Adipocyte (in vitro differentiated cells): ENCODE measurements around the gene TIMP2.

Experiments used
- DNase-seq: peaks from one replicate; pipeline ENCODE4 v3.0.0-alpha.2; 2015; ENCODE audit warnings: low read depth
- H3K27me3 ChIP-seq: replicated peaks from 2 replicates; pipeline ENCODE4 v1.7.0; 2013; ENCODE audit warnings: mild to moderate bottlenecking, low read length, moderate library complexity; ENCODE audit not compliant: control insufficient read depth, insufficient read depth
- H3K36me3 ChIP-seq: 2 replicates; pipeline ENCODE4 v1.7.0; 2013; ENCODE audit warnings: low read length, mild to moderate bottlenecking, moderate library complexity; ENCODE audit not compliant: control insufficient read depth, insufficient read depth, severe bottlenecking
- H3K4me1 ChIP-seq: 2 replicates; pipeline ENCODE4 v1.7.0; 2013; ENCODE audit warnings: mild to moderate bottlenecking, low read length, moderate library complexity; ENCODE audit not compliant: control insufficient read depth, insufficient read depth
- H3K4me3 ChIP-seq: 2 replicates; pipeline ENCODE4 v1.7.0; 2013; ENCODE audit warnings: mild to moderate bottlenecking, low read length, moderate library complexity
- H3K9ac ChIP-seq: 2 replicates; pipeline ENCODE4 v1.7.0; 2013; ENCODE audit warnings: mild to moderate bottlenecking, low read length, moderate library complexity
- H3K9me3 ChIP-seq: 2 replicates; pipeline ENCODE4 v1.7.0; 2013; ENCODE audit warnings: mild to moderate bottlenecking, low read length, moderate library complexity; ENCODE audit not compliant: control insufficient read depth

The TIMP2 gene

GRCh38 chr17:78817123-78817522 is 108.1 kb downstream of the TIMP2 start:
- no peak for DNase-seq
- H3K36me3 ChIP-seq = peaks cover 85% of the 10 kb centered on the region

DNA sequence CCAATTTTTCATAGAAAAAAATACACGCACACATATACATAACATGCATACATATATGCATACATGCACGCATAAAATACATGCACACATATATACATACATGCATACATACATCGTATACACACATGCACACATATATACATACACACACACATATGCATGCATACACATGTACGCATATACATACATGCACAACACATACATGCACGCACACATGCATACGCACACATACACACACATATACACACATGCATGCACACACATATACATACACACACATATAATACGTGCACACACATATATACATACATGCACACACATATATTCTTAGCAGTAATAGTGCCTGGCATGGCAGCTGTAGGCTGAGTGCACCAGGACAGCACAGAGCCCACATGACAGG is 109.5 kb downstream of the TIMP2 start:
- no peaks in the 10 kb centered on the region for H3K27me3 ChIP-seq
- DNase-seq = no peak
- peaks cover 10% of the 10 kb centered on the region for H3K4me1 ChIP-seq
- H3K36me3 ChIP-seq = peaks cover 89% of the 10 kb centered on the region
- no peak overlapping the region for H3K9ac ChIP-seq
- no peak overlapping the region for H3K4me3 ChIP-seq
- no peaks in the 10 kb centered on the region for H3K9me3 ChIP-seq

More at GRCh38 chr17:78817123-78817522, 108.1 kb downstream of the TIMP2 start:
- no peak overlapping the region for H3K4me3 ChIP-seq
- H3K27me3 ChIP-seq = no peaks in the 10 kb centered on the region
- H3K9me3 ChIP-seq = no peaks in the 10 kb centered on the region
- no peak overlapping the region for H3K9ac ChIP-seq
- H3K4me1 ChIP-seq = peaks cover 10% of the 10 kb centered on the region

- Histone ChIP-seq H3K36me3 (peaks cover 89% of the 10 kb centered on the region), H3K4me3 (no peak overlapping the region), H3K27me3 (no peaks in the 10 kb centered on the region), H3K4me1 (peaks cover 10% of the 10 kb centered on the region), H3K9ac (peak overlapping the region; percentile 57), H3K9me3 (no peaks in the 10 kb centered on the region)
- no peak for DNase-seq
Measured at GRCh38 chr17:78812855-78813254, 112.3 kb downstream of the TIMP2 start.

GRCh38 chr17:78808163-78808562 is 117.0 kb downstream of the TIMP2 start:
- no peak overlapping the region for H3K4me3 ChIP-seq
- no peaks in the 10 kb centered on the region for H3K27me3 ChIP-seq
- no peak for DNase-seq
- H3K4me1 ChIP-seq = peaks cover 4% of the 10 kb centered on the region
- no peak overlapping the region for H3K9ac ChIP-seq
- peaks cover 86% of the 10 kb centered on the region for H3K36me3 ChIP-seq
- no peaks in the 10 kb centered on the region for H3K9me3 ChIP-seq

DNA sequence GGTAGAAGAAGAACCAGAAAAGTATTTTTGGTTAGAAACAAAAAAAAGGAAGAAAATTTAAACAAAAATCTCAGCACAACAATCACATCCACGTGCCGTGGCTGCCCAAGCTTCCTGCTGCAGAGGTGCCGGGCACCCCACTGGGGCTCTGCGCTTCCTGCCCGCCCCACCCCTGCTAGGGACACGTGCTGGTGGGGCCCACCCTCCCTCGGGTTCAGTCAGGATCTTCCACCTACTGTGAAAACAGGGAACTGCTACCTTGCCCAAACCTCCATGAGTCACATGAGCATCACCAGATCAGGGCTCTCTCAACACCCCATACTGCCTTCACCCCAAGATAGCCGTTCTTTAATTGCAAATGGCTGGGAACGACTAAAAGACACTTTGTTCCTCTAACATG is 118.7 kb downstream of the TIMP2 start:
- Histone ChIP-seq H3K36me3 (peaks cover 90% of the 10 kb centered on the region), H3K9ac (no peak overlapping the region), H3K9me3 (no peaks in the 10 kb centered on the region), H3K27me3 (no peaks in the 10 kb centered on the region), H3K4me3 (no peak overlapping the region), H3K4me1 (no peaks in the 10 kb centered on the region)
- no peak for DNase-seq

GRCh38 chr17:78805301-78805700 is 119.9 kb downstream of the TIMP2 start:
- no peak overlapping the region for H3K9ac ChIP-seq
- no peaks in the 10 kb centered on the region for H3K27me3 ChIP-seq
- no peaks in the 10 kb centered on the region for H3K4me1 ChIP-seq
- DNase-seq = no peak
- no peak overlapping the region for H3K4me3 ChIP-seq
- peaks cover 82% of the 10 kb centered on the region for H3K36me3 ChIP-seq
- no peaks in the 10 kb centered on the region for H3K9me3 ChIP-seq

DNA sequence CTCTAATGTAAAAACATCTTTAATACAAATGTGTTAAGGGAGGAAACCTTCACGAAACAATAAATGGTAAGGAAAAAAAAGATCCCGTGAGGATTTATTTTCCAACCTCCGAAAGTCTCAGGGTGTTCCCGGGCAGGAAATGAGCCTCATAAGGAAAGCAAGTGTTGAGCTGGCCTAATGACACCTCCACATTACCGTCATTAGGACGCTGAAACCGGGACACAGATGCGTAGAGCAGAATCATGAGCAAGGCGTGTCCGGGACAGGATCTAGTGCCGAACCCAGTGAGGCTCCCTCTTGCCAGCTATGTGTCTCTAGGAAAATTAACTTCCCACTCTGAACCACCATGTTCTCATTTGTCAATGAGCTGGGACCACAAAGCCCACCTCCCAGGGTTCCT is 120.4 kb downstream of the TIMP2 start:
- Histone ChIP-seq H3K36me3 (peaks cover 76% of the 10 kb centered on the region), H3K27me3 (no peaks in the 10 kb centered on the region), H3K9ac (no peak overlapping the region), H3K9me3 (no peaks in the 10 kb centered on the region), H3K4me1 (no peaks in the 10 kb centered on the region), H3K4me3 (no peak overlapping the region)
- DNase-seq = no peak

DNA sequence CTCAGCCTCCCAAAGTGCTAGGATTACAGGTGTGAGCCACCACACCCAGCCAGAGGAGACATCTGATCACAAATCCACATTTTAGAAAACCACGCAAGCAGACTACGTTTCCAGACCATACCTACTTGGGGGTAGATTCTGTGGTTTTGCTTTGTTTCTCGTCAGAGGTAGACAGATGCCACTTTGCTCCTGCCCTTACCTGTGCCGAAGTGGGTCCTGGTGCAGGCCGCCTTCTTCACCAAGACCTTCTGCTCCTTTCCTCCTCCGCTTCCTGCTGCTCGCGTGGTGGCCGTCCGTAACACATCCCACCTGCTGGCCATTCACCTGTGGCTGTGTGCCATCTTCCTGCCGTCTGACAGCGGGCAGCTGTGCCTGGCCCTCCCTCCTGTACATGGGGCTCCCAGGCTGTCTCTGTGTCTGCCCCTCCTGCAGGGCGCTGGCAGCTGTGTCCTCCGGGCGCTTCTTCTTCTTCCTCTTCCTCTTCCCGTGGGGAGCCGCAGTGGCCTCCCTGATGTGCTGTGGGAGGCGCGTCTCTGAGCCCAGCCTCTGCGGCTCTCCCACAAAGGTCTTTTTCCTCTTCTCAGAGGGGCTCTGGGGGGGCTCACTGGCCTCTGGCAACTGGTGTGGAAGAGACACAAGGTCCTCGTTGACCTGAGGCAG is 121.9 kb downstream of the TIMP2 start:
- Histone ChIP-seq H3K4me3 (no peak overlapping the region), H3K36me3 (peaks cover 74% of the 10 kb centered on the region), H3K4me1 (no peaks in the 10 kb centered on the region), H3K27me3 (no peaks in the 10 kb centered on the region), H3K9me3 (no peaks in the 10 kb centered on the region), H3K9ac (no peak overlapping the region)
- no peak for DNase-seq
